Measurements from ENCODE around the gene DAPK3. TPM values are rescaled to one million over a fixed set of nuclear protein-coding genes. Genes with fewer than 3 reads are reported as not detected.

The DAPK3 gene
- total and polyA plus RNA-seq, 5 donors from 2014 or later = 20.7 to 42.3 (median 27.0) TPM

- DNase-seq = peak in 2 of 3 donors; percentile 9 to 28
- Mint-ChIP-seq H3K9me3 (peaks cover 0 to 2% (median 0%) of the 10 kb centered on the region in 7 donors), H3K4me1 (peaks cover 15 to 59% (median 37%) of the 10 kb centered on the region in 4 donors), H3K4me3 (peak overlapping the region; percentile 97 to 98 (median 98)), H3K36me3 (peaks cover 22% of the 10 kb centered on the region), H3K27ac (peak overlapping the region; percentile 95 to 98 (median 97)), H3K27me3 (peaks cover 13% of the 10 kb centered on the region)
- H3K9me3 ChIP-seq (ENCODE audit: control insufficient read depth in 2 of 2, low read length in 2 of 2) = no peaks in the 10 kb centered on the region
- ATAC-seq (ENCODE audit: low read depth in 2 of 2) = no peak
- peak overlapping the region; percentile 98 for H3K4me3 ChIP-seq (ENCODE audit: low read depth, low read length)
- H3K36me3 ChIP-seq (ENCODE audit: control insufficient read depth, insufficient read depth, low read length) = peaks cover 52% of the 10 kb centered on the region
- H3K27me3 ChIP-seq (ENCODE audit: control insufficient read depth, insufficient read depth, low read length) = no peaks in the 10 kb centered on the region
- peak overlapping the region; percentile 90 for H3K27ac ChIP-seq (ENCODE audit: insufficient read depth, low read length, poor library complexity, severe bottlenecking)
- peaks cover 58% of the 10 kb centered on the region for H3K4me1 ChIP-seq (ENCODE audit: control insufficient read depth, insufficient read depth, low read length, poor library complexity, severe bottlenecking)
These were observed 13.2 kb upstream of the DAPK3 start for GRCh38 chr19:3983936-3984583.

- Mint-ChIP-seq H3K4me3 (peak overlapping the region; percentile 97 to 98 (median 98)), H3K27me3 (peaks cover 13% of the 10 kb centered on the region), H3K9me3 (peaks cover 0 to 2% (median 0%) of the 10 kb centered on the region in 7 donors), H3K4me1 (peaks cover 15 to 62% (median 39%) of the 10 kb centered on the region in 4 donors), H3K27ac (peak overlapping the region; percentile 95 to 98 (median 97)), H3K36me3 (peaks cover 22% of the 10 kb centered on the region)
- ATAC-seq (ENCODE audit: low read depth in 2 of 2) = no peak
- no peaks in the 10 kb centered on the region for H3K9me3 ChIP-seq (ENCODE audit: control insufficient read depth in 2 of 2, low read length in 2 of 2)
- DNase-seq = no peak
- peaks cover 55% of the 10 kb centered on the region for H3K36me3 ChIP-seq (ENCODE audit: control insufficient read depth, insufficient read depth, low read length)
- H3K27me3 ChIP-seq (ENCODE audit: control insufficient read depth, insufficient read depth, low read length) = no peaks in the 10 kb centered on the region
- peaks cover 58% of the 10 kb centered on the region for H3K4me1 ChIP-seq (ENCODE audit: control insufficient read depth, insufficient read depth, low read length, poor library complexity, severe bottlenecking)
- peak overlapping the region; percentile 90 for H3K27ac ChIP-seq (ENCODE audit: insufficient read depth, low read length, poor library complexity, severe bottlenecking)
- H3K4me3 ChIP-seq (ENCODE audit: low read depth, low read length) = peak overlapping the region; percentile 98
These were observed 12.6 kb upstream of the DAPK3 start for GRCh38 chr19:3983542-3983914.

DNA sequence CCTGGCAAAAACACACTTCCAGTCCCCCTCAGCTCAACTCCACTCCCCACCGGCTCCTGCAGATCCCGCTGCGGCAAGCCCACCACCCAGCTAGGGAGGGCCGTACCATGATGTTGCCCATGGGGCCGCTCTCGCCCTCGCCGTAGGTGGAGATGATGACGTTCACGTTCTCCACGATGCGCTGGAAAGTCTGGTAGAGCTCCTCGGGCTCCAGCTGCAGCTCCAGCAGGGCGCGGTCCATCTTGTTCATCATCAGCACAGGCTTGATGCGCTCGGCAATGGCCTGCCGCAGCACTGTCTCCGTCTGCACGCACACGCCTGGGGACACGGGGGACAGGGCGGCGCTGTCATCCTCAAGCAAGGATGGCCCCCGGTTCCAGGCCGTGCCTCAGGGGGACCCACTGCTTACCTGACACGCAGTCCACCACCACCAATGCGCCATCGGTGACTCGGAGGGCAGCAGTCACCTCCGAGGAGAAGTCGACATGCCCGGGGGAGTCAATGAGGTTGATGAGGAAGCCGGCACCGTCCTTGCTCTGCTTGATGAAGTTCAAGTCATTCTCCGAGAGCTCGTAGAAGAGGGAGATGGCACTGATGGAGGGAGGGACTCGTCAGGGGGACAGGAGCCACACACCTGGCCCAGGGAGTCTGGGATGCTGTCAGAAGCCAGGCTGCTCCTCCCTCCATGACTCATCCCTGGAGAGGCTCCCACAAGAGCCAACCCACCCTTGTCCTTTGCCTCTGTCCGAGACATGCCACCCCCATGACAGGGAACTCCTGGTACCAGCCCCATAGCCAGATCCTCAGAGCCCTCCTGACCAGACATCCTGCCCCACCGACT, 12.0 kb upstream of the DAPK3 start:
- no peaks in the 10 kb centered on the region for H3K27me3 ChIP-seq (ENCODE audit: control insufficient read depth, insufficient read depth, low read length)
- H3K4me1 Mint-ChIP-seq = peaks cover 15 to 59% (median 40%) of the 10 kb centered on the region in 4 donors
- H3K4me1 ChIP-seq (ENCODE audit: control insufficient read depth, insufficient read depth, low read length, poor library complexity, severe bottlenecking) = peaks cover 58% of the 10 kb centered on the region
- peaks cover 26% of the 10 kb centered on the region for H3K36me3 Mint-ChIP-seq
- ATAC-seq (ENCODE audit: low read depth in 2 of 2) (no peak), DNase-seq (peak in 1 of 3 donors; percentile 17)
- peaks cover 60% of the 10 kb centered on the region for H3K36me3 ChIP-seq (ENCODE audit: control insufficient read depth, insufficient read depth, low read length)
- H3K4me3 Mint-ChIP-seq = peak overlapping the region; percentile 97 to 98 (median 98)
- H3K4me3 ChIP-seq (ENCODE audit: low read depth, low read length) = no peak overlapping the region
- H3K27ac Mint-ChIP-seq = peak overlapping the region; percentile 64 to 98 (median 97)
- peaks cover 11% of the 10 kb centered on the region for H3K27me3 Mint-ChIP-seq
- peaks cover 0 to 2% (median 0%) of the 10 kb centered on the region in 7 donors for H3K9me3 Mint-ChIP-seq
- no peaks in the 10 kb centered on the region for H3K9me3 ChIP-seq (ENCODE audit: control insufficient read depth in 2 of 2, low read length in 2 of 2)
- H3K27ac ChIP-seq (ENCODE audit: insufficient read depth, low read length, poor library complexity, severe bottlenecking) = peak overlapping the region; percentile 90

DNA sequence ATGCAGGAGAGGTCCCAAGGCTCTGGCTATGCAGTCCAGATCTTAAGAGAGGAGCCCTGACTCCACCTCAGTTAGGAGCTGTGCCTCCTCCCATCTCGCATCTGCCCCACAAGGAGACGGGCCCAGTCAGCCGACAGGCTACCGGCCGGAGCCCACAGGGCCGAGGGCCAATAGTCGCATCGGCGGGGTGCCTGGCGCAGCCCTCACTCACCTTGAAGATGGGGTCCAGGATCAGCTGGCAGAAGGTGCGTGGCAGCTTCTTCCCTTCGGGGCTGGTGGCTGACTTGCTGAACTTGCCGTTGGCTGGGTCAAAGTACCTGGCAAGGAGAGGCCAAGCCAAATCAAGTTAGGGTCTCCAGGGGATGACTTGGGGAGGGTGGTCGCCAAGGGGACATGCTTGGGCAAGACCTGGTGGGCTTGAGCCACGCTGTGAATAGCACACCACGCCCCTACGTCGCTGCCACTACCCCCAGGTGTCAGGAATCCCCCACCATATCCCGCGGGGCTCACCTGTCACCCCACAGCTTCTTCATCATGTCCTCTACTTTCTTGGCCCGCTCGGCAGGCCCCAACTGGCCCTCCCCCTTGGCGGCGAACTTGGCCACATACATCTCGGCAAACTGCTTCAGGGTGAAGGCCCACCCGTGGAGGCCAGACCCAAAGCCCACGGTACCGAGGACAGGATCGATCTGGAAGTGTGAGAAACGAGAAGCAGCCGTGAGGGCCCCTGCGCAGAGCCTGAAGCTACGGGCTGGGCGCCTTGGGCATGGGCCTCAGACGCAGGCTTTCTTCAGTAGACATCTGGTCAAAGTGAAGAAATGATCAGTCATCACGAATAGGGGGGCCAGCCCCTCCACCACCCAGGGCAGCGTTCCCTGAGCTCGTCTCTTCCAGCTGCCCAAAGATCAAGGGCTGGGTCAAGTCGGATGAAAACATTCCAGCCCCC, 11.1 kb upstream of the DAPK3 start:
- Histone ChIP-seq H3K36me3 (ENCODE audit: control insufficient read depth, insufficient read depth, low read length) (peaks cover 69% of the 10 kb centered on the region), H3K4me1 (ENCODE audit: control insufficient read depth, insufficient read depth, low read length, poor library complexity, severe bottlenecking) (peaks cover 52% of the 10 kb centered on the region), H3K27me3 (ENCODE audit: control insufficient read depth, insufficient read depth, low read length) (no peaks in the 10 kb centered on the region), H3K27ac (ENCODE audit: insufficient read depth, low read length, poor library complexity, severe bottlenecking) (no peak overlapping the region), H3K4me3 (ENCODE audit: low read depth, low read length) (no peak overlapping the region), H3K9me3 (ENCODE audit: control insufficient read depth in 2 of 2, low read length in 2 of 2) (no peaks in the 10 kb centered on the region)
- Mint-ChIP-seq H3K36me3 (peaks cover 30% of the 10 kb centered on the region), H3K4me3 (peak overlapping the region; percentile 56 to 98 (median 76)), H3K27me3 (peaks cover 5% of the 10 kb centered on the region), H3K9me3 (peaks cover 0 to 2% (median 0%) of the 10 kb centered on the region in 7 donors), H3K4me1 (peaks cover 15 to 52% (median 36%) of the 10 kb centered on the region in 4 donors), H3K27ac (no peak overlapping the region)
- ATAC-seq (ENCODE audit: low read depth in 2 of 2) (no peak), DNase-seq (no peak)

GRCh38 chr19:3981373-3981735, 10.5 kb upstream of the DAPK3 start:
- Histone ChIP-seq H3K9me3 (ENCODE audit: control insufficient read depth in 2 of 2, low read length in 2 of 2) (no peaks in the 10 kb centered on the region), H3K4me3 (ENCODE audit: low read depth, low read length) (no peak overlapping the region), H3K4me1 (ENCODE audit: control insufficient read depth, insufficient read depth, low read length, poor library complexity, severe bottlenecking) (peaks cover 45% of the 10 kb centered on the region), H3K27me3 (ENCODE audit: control insufficient read depth, insufficient read depth, low read length) (no peaks in the 10 kb centered on the region), H3K36me3 (ENCODE audit: control insufficient read depth, insufficient read depth, low read length) (peaks cover 75% of the 10 kb centered on the region), H3K27ac (ENCODE audit: insufficient read depth, low read length, poor library complexity, severe bottlenecking) (no peak overlapping the region)
- DNase-seq (no peak), ATAC-seq (ENCODE audit: low read depth in 2 of 2) (no peak)
- Mint-ChIP-seq H3K27me3 (peaks cover 5% of the 10 kb centered on the region), H3K9me3 (peaks cover 0 to 2% (median 0%) of the 10 kb centered on the region in 7 donors), H3K27ac (no peak overlapping the region), H3K36me3 (peaks cover 32% of the 10 kb centered on the region), H3K4me3 (peak overlapping the region in 2 of 4 donors; percentile 71 to 82), H3K4me1 (peaks cover 9 to 46% (median 31%) of the 10 kb centered on the region in 4 donors)

- DNase-seq (no peak), ATAC-seq (ENCODE audit: low read depth in 2 of 2) (no peak)
- no peak overlapping the region for H3K27ac ChIP-seq (ENCODE audit: insufficient read depth, low read length, poor library complexity, severe bottlenecking)
- peaks cover 38% of the 10 kb centered on the region for H3K4me1 ChIP-seq (ENCODE audit: control insufficient read depth, insufficient read depth, low read length, poor library complexity, severe bottlenecking)
- H3K4me3 ChIP-seq (ENCODE audit: low read depth, low read length) = no peak overlapping the region
- H3K36me3 ChIP-seq (ENCODE audit: control insufficient read depth, insufficient read depth, low read length) = peaks cover 83% of the 10 kb centered on the region
- H3K27me3 Mint-ChIP-seq = peaks cover 4% of the 10 kb centered on the region
- H3K27ac Mint-ChIP-seq = no peak overlapping the region
- peaks cover 39% of the 10 kb centered on the region for H3K36me3 Mint-ChIP-seq
- H3K9me3 ChIP-seq (ENCODE audit: control insufficient read depth in 2 of 2, low read length in 2 of 2) = no peaks in the 10 kb centered on the region
- peaks cover 0 to 2% (median 0%) of the 10 kb centered on the region in 7 donors for H3K9me3 Mint-ChIP-seq
- H3K4me3 Mint-ChIP-seq = peak overlapping the region in 2 of 4 donors; percentile 43 to 84
- H3K4me1 Mint-ChIP-seq = peaks cover 2 to 38% (median 26%) of the 10 kb centered on the region in 4 donors
- H3K27me3 ChIP-seq (ENCODE audit: control insufficient read depth, insufficient read depth, low read length) = no peaks in the 10 kb centered on the region
These were observed 9.7 kb upstream of the DAPK3 start for GRCh38 chr19:3980353-3981251.

Measured in CD4-positive, CD25-positive, alpha-beta regulatory T cell (primary cell).